Measurements from ENCODE around the gene FKBP5.

DNA sequence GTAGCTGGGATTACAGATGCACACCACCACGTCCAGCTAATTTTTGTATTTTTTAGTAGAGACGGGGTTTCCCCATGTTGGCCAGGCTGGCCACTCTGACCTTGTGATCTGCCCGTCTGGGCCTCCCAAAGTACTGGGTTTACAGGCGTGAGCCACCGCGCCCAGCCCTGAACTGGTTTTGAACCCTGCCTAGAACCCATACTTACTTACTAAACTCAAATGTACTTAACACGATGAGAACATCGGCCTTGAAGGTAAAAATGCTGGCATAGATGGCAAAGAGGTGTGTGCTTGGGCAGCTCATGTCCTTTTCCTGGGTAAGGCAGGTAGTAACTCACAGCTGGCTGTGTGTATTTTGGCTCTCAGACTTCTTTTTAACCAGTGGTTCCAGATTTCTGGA lies 44.9 kb upstream of the FKBP5 start:
- TF ChIP-seq, protein P1, sequence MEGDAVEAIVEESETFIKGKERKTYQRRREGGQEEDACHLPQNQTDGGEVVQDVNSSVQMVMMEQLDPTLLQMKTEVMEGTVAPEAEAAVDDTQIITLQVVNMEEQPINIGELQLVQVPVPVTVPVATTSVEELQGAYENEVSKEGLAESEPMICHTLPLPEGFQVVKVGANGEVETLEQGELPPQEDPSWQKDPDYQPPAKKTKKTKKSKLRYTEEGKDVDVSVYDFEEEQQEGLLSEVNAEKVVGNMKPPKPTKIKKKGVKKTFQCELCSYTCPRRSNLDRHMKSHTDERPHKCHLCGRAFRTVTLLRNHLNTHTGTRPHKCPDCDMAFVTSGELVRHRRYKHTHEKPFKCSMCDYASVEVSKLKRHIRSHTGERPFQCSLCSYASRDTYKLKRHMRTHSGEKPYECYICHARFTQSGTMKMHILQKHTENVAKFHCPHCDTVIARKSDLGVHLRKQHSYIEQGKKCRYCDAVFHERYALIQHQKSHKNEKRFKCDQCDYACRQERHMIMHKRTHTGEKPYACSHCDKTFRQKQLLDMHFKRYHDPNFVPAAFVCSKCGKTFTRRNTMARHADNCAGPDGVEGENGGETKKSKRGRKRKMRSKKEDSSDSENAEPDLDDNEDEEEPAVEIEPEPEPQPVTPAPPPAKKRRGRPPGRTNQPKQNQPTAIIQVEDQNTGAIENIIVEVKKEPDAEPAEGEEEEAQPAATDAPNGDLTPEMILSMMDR (IDR thresholded peaks at IDR 0.05; ENCODE audit: poor library complexity), result no peak
- no peak for TF ChIP-seq EZH2 (IDR thresholded peaks at IDR 0.05; ENCODE audit: borderline replicate concordance)
